ENCODE data around the gene POC1A. TPM values are rescaled to one million over a fixed set of nuclear protein-coding genes. Genes with fewer than 3 reads are reported as not detected.

Gene POC1A
- total and polyA plus RNA-seq, 10 of the 15 experiments (the other 5 are each of a cell fraction or from before 2014, with no cell fraction given), result 8.5 to 49.8 (median 23.5) TPM

DNA sequence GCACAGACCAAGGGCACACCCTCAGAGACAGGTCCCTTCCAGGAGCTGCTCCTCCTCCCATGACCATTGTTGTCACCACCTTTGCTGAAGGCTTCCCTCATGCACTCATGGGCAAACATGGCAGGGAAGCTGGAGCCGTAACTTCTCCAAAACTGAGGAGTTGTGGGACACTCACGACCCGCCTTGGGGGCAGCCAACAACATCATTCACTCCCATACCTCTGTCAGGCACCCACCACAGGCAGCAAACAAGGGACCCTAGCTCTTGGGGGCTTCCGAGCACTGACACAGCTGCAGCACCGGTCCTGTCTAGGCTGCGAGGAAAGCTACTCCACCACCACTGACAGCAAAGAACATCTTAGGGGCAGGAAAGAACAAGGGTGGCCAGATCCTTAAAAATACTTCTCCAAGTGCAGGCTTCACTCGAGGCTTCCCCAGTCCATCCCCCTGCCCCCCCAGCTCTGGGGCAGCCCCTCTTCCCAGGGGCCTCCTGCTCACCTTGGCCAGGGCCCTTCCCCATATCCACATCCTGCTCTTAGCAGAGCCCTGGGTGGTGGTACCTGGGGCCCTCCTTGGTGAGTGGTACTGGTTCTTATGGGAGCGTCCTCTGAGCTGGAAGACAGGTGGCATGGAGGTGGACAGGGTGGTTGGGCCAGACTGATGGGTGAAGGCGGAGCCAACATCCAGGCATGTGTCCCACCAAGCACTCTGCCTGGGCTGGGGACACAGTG is 69.8 kb downstream of the POC1A start (continued):
- TF ChIP-seq SPI1 (IDR thresholded peaks at IDR 0.05; ENCODE audit: borderline replicate concordance, insufficient read depth, low read depth, low read length) (no peak), BHLHE40 (IDR thresholded peaks at IDR 0.05; ENCODE audit: borderline replicate concordance in 1 of 2, low read depth in 2 of 2, low read length in 1 of 2) (no peak), SMC3 (IDR thresholded peaks at IDR 0.05; ENCODE audit: borderline replicate concordance, low read length) (no peak), YY1 (IDR thresholded peaks at IDR 0.05; ENCODE audit: low read depth, low read length) (no peak)
- TF ChIP-seq, protein P1, sequence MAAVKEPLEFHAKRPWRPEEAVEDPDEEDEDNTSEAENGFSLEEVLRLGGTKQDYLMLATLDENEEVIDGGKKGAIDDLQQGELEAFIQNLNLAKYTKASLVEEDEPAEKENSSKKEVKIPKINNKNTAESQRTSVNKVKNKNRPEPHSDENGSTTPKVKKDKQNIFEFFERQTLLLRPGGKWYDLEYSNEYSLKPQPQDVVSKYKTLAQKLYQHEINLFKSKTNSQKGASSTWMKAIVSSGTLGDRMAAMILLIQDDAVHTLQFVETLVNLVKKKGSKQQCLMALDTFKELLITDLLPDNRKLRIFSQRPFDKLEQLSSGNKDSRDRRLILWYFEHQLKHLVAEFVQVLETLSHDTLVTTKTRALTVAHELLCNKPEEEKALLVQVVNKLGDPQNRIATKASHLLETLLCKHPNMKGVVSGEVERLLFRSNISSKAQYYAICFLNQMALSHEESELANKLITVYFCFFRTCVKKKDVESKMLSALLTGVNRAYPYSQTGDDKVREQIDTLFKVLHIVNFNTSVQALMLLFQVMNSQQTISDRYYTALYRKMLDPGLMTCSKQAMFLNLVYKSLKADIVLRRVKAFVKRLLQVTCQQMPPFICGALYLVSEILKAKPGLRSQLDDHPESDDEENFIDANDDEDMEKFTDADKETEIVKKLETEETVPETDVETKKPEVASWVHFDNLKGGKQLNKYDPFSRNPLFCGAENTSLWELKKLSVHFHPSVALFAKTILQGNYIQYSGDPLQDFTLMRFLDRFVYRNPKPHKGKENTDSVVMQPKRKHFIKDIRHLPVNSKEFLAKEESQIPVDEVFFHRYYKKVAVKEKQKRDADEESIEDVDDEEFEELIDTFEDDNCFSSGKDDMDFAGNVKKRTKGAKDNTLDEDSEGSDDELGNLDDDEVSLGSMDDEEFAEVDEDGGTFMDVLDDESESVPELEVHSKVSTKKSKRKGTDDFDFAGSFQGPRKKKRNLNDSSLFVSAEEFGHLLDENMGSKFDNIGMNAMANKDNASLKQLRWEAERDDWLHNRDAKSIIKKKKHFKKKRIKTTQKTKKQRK (IDR thresholded peaks at IDR 0.05; ENCODE audit: low read depth, low read length), result no peak

DNA sequence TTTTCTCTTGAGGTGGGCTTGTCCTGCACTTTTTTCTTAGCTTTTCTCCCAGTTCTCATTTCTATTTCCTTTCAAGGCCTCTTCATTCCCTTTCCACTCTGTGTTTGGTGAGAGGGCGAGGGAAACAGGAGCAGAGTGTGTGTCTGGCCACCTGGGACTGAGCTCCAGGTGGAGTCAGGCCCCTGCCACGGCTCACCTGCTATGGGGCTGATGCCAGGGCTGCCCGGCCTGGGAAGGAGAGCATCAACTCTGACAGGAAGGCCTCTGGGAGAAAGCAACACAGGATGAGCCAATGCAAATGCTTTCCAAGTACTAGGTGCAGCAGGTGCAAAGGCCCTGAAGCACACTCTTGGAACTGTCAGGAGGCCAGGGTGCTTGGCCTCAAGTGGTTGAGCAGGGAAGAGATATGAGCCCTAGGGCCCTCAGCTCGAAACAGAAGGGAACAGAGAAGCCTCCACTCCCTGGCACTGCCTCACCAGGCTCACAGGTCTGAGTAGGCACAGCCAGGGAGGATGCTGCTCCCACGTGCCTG is 70.6 kb downstream of the POC1A start:
- H2AFZ ChIP-seq (ENCODE audit: control insufficient read depth, low read depth, low read length), result no peak overlapping the region
- H3K27ac ChIP-seq (ENCODE audit: control insufficient read depth, insufficient read depth), result no peak overlapping the region
- no TSS peak for BruUV-seq (replicated peaks)
- H3K4me2 ChIP-seq (ENCODE audit: control insufficient read depth, insufficient read depth), result no peak overlapping the region
- H3K4me1 ChIP-seq (ENCODE audit: control insufficient read depth, insufficient read depth, low read length), result peaks cover 25% of the 10 kb centered on the region
- CTCF ChIA-PET, result interaction anchor here (1.0 kb wide), 1 partner anchor 30 kb away, joined by 4 read pairs; no protein-coding TSS in a partner anchor
- RAD21 ChIA-PET (ENCODE audit: unreplicated experiment), result no interaction called here
- H3K36me3 ChIP-seq (ENCODE audit: control insufficient read depth in 2 of 2, insufficient read depth in 2 of 2, low read length in 1 of 2), result no peaks in the 10 kb centered on the region; a peak in 1 of 4 replicates
- H4K20me1 ChIP-seq (ENCODE audit: control insufficient read depth, insufficient read depth), result no peaks in the 10 kb centered on the region
- no peak overlapping the region for H3K4me3 ChIP-seq
- SMC1A ChIA-PET (ENCODE audit: uncharacterized antibody, unreplicated experiment), result no interaction called here
- FAIRE-seq (no peak), ATAC-seq (no peak), DNase-seq (ENCODE audit: low read depth, low spot score) (no peak)
- POLR2A ChIA-PET, result no interaction called here
- intact Hi-C loops (cut with micrococcal nuclease; ENCODE audit: unreplicated experiment) (no loop called here), in situ Hi-C loops (cut with MboI) (no loop called here)
- no peaks in the 10 kb centered on the region for H3K27me3 ChIP-seq (replicated peaks in 1 of 2; ENCODE audit: control insufficient read depth in 2 of 2, insufficient read depth in 2 of 2, low read length in 1 of 2)
- H3K9ac ChIP-seq (ENCODE audit: control insufficient read depth, insufficient read depth, low read length), result no peak overlapping the region
- no peaks in the 10 kb centered on the region for H3K9me3 ChIP-seq (replicated peaks; ENCODE audit: control insufficient read depth, insufficient read depth, low read length)
- no peaks in the 10 kb centered on the region for H3K79me2 ChIP-seq (ENCODE audit: control insufficient read depth, insufficient read depth, low read length)
- WGBS (ENCODE audit: insufficient coverage, insufficient replicate concordance, low lambda C conversion rate, missing lambda C conversion rate), result 59% methylated on average over 5 of the region's 5 CpGs
- TF ChIP-seq JUNB (IDR thresholded peaks at IDR 0.05), result no peak
- no peak for TF ChIP-seq SREBF1 (IDR thresholded peaks at IDR 0.05; ENCODE audit: low read length)
- no peak for TF ChIP-seq KAT2A (conservative IDR thresholded peaks at IDR 0.05; ENCODE audit: control insufficient read depth, low read depth, low read length)
- TF ChIP-seq BCLAF1 (IDR thresholded peaks at IDR 0.05), result no peak
- TF ChIP-seq POLR2AphosphoS2 (IDR thresholded peaks at IDR 0.05; ENCODE audit: low read depth, low read length), result no peak
- TF ChIP-seq STAT3 (IDR thresholded peaks at IDR 0.05; ENCODE audit: low read depth, low read length), result no peak

Data from GM12878 (cell line).